GM19324 (cell line): Measurements from ENCODE around the gene TLL2.
"Not testable (repeated sequence)": the region's sequence is repeated elsewhere in the genome, so short reads cannot be mapped to it uniquely, and the experiment has no call there.

Source experiments
- ATAC-seq: cut with Tn5 transposase; IDR thresholded peaks from one replicate; pipeline ENCODE4 v1.9.1; 2021; ENCODE audit warnings: mild to moderate bottlenecking, moderate library complexity; ENCODE audit not compliant: unreplicated experiment, low FRiP score

TLL2 gene

GRCh38 chr10:96513698-96514561, at the start of gene TLL2:
Gene TLL2, minus strand, starts transcription at chr10:96513926. Its CDS starts 241 bp downstream, at chr10:96513685.
- peak; percentile 84 for ATAC-seq

- no peak for ATAC-seq
Measured at GRCh38 chr10:96560966-96561887, 47.5 kb upstream of the TLL2 start.

- ATAC-seq = no peak
Measured at GRCh38 chr10:96560489-96560888, 46.8 kb upstream of the TLL2 start.

GRCh38 chr10:96556003-96556402, 42.3 kb upstream of the TLL2 start:
- ATAC-seq = no peak

GRCh38 chr10:96555330-96555729, 41.6 kb upstream of the TLL2 start:
- no peak for ATAC-seq

GRCh38 chr10:96548589-96548988, 34.9 kb upstream of the TLL2 start:
- ATAC-seq = no peak

GRCh38 chr10:96545558-96545957, 31.8 kb upstream of the TLL2 start:
- ATAC-seq = not testable (repeated sequence)

- ATAC-seq = no peak
Measured at GRCh38 chr10:96541921-96542320, 28.2 kb upstream of the TLL2 start.

GRCh38 chr10:96540240-96540639, 26.5 kb upstream of the TLL2 start:
- ATAC-seq = no peak

GRCh38 chr10:96538683-96539082, 25.0 kb upstream of the TLL2 start:
- ATAC-seq = no peak

- ATAC-seq = no peak
Measured at GRCh38 chr10:96536129-96536528, 22.4 kb upstream of the TLL2 start.

GRCh38 chr10:96532523-96532922, 18.8 kb upstream of the TLL2 start:
- ATAC-seq = no peak

GRCh38 chr10:96529634-96530279, 16.0 kb upstream of the TLL2 start:
- no peak for ATAC-seq

- no peak for ATAC-seq
Measured at GRCh38 chr10:96524741-96525140, 11.0 kb upstream of the TLL2 start.

GRCh38 chr10:96517284-96517683, 3.6 kb upstream of the TLL2 start:
- no peak for ATAC-seq

- no peak for ATAC-seq
Measured at GRCh38 chr10:96516337-96516736, 2.6 kb upstream of the TLL2 start.

- peak; percentile 44 for ATAC-seq
Measured at GRCh38 chr10:96513305-96513697, 425 bp downstream of the TLL2 start.

GRCh38 chr10:96512524-96513304, 1.0 kb downstream of the TLL2 start:
- no peak for ATAC-seq

- no peak for ATAC-seq
Measured at GRCh38 chr10:96511044-96511945, 2.4 kb downstream of the TLL2 start.
